ENCODE data around the gene FBXO10.
A peak's percentile ranks its signal among the peaks of the same experiment; 100 is the strongest.

- TF ChIP-seq, protein P1, sequence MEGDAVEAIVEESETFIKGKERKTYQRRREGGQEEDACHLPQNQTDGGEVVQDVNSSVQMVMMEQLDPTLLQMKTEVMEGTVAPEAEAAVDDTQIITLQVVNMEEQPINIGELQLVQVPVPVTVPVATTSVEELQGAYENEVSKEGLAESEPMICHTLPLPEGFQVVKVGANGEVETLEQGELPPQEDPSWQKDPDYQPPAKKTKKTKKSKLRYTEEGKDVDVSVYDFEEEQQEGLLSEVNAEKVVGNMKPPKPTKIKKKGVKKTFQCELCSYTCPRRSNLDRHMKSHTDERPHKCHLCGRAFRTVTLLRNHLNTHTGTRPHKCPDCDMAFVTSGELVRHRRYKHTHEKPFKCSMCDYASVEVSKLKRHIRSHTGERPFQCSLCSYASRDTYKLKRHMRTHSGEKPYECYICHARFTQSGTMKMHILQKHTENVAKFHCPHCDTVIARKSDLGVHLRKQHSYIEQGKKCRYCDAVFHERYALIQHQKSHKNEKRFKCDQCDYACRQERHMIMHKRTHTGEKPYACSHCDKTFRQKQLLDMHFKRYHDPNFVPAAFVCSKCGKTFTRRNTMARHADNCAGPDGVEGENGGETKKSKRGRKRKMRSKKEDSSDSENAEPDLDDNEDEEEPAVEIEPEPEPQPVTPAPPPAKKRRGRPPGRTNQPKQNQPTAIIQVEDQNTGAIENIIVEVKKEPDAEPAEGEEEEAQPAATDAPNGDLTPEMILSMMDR (IDR thresholded peaks at IDR 0.05) = no peak
- TF ChIP-seq POLR2A (IDR thresholded peaks at IDR 0.05) = peak; percentile 81 to 86
Observed at GRCh38 chr9:37485389-37486255, 90.6 kb downstream of the FBXO10 start, which contains the start of gene POLR1E.
